ENCODE measurements around the gene RAB19. TPM values are rescaled to one million over a fixed set of nuclear protein-coding genes. Genes with fewer than 3 reads are reported as not detected.

Gene RAB19
- total RNA-seq, 1 donor from 2014 or later, result 10.2 TPM

GRCh38 chr7:140384894-140385545 lies 18.8 kb upstream of the RAB19 start:
- Histone ChIP-seq H3K4me3 (ENCODE audit: low read depth, low read length) (no peak overlapping the region), H3K36me3 (ENCODE audit: control insufficient read depth, insufficient read depth, low read length) (no peaks in the 10 kb centered on the region), H3K27me3 (ENCODE audit: control insufficient read depth, insufficient read depth, low read length) (no peaks in the 10 kb centered on the region)
- TF ChIP-seq, protein P1, sequence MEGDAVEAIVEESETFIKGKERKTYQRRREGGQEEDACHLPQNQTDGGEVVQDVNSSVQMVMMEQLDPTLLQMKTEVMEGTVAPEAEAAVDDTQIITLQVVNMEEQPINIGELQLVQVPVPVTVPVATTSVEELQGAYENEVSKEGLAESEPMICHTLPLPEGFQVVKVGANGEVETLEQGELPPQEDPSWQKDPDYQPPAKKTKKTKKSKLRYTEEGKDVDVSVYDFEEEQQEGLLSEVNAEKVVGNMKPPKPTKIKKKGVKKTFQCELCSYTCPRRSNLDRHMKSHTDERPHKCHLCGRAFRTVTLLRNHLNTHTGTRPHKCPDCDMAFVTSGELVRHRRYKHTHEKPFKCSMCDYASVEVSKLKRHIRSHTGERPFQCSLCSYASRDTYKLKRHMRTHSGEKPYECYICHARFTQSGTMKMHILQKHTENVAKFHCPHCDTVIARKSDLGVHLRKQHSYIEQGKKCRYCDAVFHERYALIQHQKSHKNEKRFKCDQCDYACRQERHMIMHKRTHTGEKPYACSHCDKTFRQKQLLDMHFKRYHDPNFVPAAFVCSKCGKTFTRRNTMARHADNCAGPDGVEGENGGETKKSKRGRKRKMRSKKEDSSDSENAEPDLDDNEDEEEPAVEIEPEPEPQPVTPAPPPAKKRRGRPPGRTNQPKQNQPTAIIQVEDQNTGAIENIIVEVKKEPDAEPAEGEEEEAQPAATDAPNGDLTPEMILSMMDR (IDR thresholded peaks at IDR 0.05; ENCODE audit: insufficient read depth, low read length, poor library complexity, severe bottlenecking), result no peak
- no peak for DNase-seq (ENCODE audit: low read depth)

DNA sequence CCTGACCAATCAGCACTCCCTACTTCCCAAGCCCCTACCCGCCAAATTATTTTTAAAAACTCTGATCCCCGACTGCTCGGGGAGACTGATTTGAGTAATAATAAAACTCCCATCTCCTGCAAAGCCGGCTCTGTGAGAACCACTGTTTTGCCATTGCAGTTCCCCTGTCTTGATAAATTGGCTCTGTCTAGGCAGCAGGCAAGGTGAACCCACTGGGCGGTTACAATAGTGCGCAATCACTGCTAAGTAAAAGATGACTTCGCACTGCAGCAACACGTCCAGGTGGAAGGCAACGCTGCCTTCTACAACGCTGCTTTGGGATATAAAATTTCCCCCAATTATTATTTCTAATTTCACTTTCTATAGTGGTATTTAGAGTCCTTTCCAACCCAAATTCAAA lies 14.4 kb upstream of the RAB19 start:
- no peak for DNase-seq (ENCODE audit: low read depth)
- Histone ChIP-seq H3K4me3 (ENCODE audit: low read depth, low read length) (no peak overlapping the region), H3K36me3 (ENCODE audit: control insufficient read depth, insufficient read depth, low read length) (no peaks in the 10 kb centered on the region), H3K27me3 (ENCODE audit: control insufficient read depth, insufficient read depth, low read length) (peaks cover 13% of the 10 kb centered on the region)
- TF ChIP-seq, protein P1 (IDR thresholded peaks at IDR 0.05; ENCODE audit: insufficient read depth, low read length, poor library complexity, severe bottlenecking), result no peak

- Histone ChIP-seq H3K27me3 (ENCODE audit: control insufficient read depth, insufficient read depth, low read length) (peaks cover 13% of the 10 kb centered on the region), H3K4me3 (ENCODE audit: low read depth, low read length) (no peak overlapping the region), H3K36me3 (ENCODE audit: control insufficient read depth, insufficient read depth, low read length) (no peaks in the 10 kb centered on the region)
- DNase-seq (ENCODE audit: low read depth), result no peak
- TF ChIP-seq, protein P1 (IDR thresholded peaks at IDR 0.05; ENCODE audit: insufficient read depth, low read length, poor library complexity, severe bottlenecking), result no peak
Measured at GRCh38 chr7:140390034-140390433, 13.8 kb upstream of the RAB19 start.

- DNase-seq (ENCODE audit: low read depth), result peak; percentile 72
- TF ChIP-seq, protein P1 (IDR thresholded peaks at IDR 0.05; ENCODE audit: insufficient read depth, low read length, poor library complexity, severe bottlenecking), result no peak
Measured at GRCh38 chr7:140390466-140391190, 13.2 kb upstream of the RAB19 start.

DNA sequence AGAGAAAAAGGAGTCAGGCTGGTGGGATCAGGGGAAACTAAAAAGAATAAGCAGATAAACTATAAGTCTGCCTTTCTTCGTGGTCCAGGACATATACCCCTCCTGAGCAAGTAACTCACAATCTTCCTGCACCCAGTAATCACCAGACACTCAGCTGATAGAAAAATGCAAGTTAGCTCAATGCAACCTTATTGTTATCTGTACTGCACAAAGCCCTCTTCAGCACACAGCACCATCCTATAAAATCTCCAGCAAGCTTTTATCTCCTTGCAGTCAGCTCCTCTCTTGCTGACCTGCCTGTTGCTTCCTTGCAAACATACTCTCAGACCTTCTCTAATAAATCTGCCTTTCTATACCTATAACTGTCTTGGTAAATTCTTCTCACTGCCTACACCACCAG lies 12.2 kb upstream of the RAB19 start:
- DNase-seq (ENCODE audit: low read depth), result no peak
- H3K4me3 ChIP-seq (ENCODE audit: low read depth, low read length), result no peak overlapping the region
- peaks cover 13% of the 10 kb centered on the region for H3K27me3 ChIP-seq (ENCODE audit: control insufficient read depth, insufficient read depth, low read length)
- no peaks in the 10 kb centered on the region for H3K36me3 ChIP-seq (ENCODE audit: control insufficient read depth, insufficient read depth, low read length)
- TF ChIP-seq, protein P1 (IDR thresholded peaks at IDR 0.05; ENCODE audit: insufficient read depth, low read length, poor library complexity, severe bottlenecking), result no peak

More at GRCh38 chr7:140390466-140391190, 13.2 kb upstream of the RAB19 start:
- peaks cover 13% of the 10 kb centered on the region for H3K27me3 ChIP-seq (ENCODE audit: control insufficient read depth, insufficient read depth, low read length)
- no peak overlapping the region for H3K4me3 ChIP-seq (ENCODE audit: low read depth, low read length)
- H3K36me3 ChIP-seq (ENCODE audit: control insufficient read depth, insufficient read depth, low read length), result no peaks in the 10 kb centered on the region

All from kidney epithelial cell (primary cell).